MCF 10A (cell line): ENCODE data around the gene C12orf50. TPM values are rescaled to one million over a fixed set of nuclear protein-coding genes. Genes with fewer than 3 reads are reported as not detected.

Experiments
- BruUV-seq: library from RNA; stranded (reverse); fragments of 400-500 nt; replicated peaks from 2 replicates; lab custom pipeline; 2021; lab: Mats Ljungman, UMichigan
- CTCF ChIA-PET: fragments of 300-600 bp; sonication (Branson Sonifier 250); formaldehyde crosslinking; extraction: SDS; loops from one replicate; lab custom pipeline; 2021; ENCODE audit warnings: antibody characterized with exemption, inconsistent platforms; lab: Yijun Ruan, JAX
- POLR2A ChIA-PET: fragments of 300-600, 350-650 bp; sonication (Branson Sonifier 250); formaldehyde crosslinking; extraction: SDS; loops from one replicate; lab custom pipeline; 2020; ENCODE audit warnings: antibody characterized with exemption, inconsistent platforms; lab: Yijun Ruan, JAX
- DNase-seq: peaks from one replicate; pipeline ENCODE4 v3.0.0-alpha.2; 2018; ENCODE audit not compliant: unreplicated experiment
- H3K27ac Mint-ChIP-seq: one replicate; pipeline ENCODE4 v1.8.0; 2022; ENCODE audit warnings: mild to moderate bottlenecking, low read depth, mixed read lengths; ENCODE audit not compliant: unreplicated experiment
- H3K27me3 Mint-ChIP-seq: one replicate; pipeline ENCODE4 v1.8.0; 2022; ENCODE audit warnings: mixed read lengths; ENCODE audit not compliant: insufficient read depth, unreplicated experiment
- H3K36me3 Mint-ChIP-seq: one replicate; pipeline ENCODE4 v1.8.0; 2022; ENCODE audit warnings: mild to moderate bottlenecking, moderate library complexity, mixed read lengths; ENCODE audit not compliant: insufficient read depth, unreplicated experiment
- H3K4me1 Mint-ChIP-seq: one replicate; pipeline ENCODE4 v1.8.0; 2022; ENCODE audit warnings: mixed read lengths; ENCODE audit not compliant: insufficient read depth, unreplicated experiment
- H3K4me3 Mint-ChIP-seq: one replicate; pipeline ENCODE4 v1.8.0; 2022; ENCODE audit warnings: mild to moderate bottlenecking, moderate library complexity, mixed read lengths; ENCODE audit not compliant: unreplicated experiment
- H3K9me3 Mint-ChIP-seq: one replicate; pipeline ENCODE4 v1.8.0; 2022; ENCODE audit warnings: mixed read lengths; ENCODE audit not compliant: unreplicated experiment
- CTCF ChIP-seq: fragments of 200-600 bp; IDR thresholded peaks from one replicate; pipeline ENCODE4 v1.8.0; 2022; ENCODE audit warnings: antibody characterized with exemption, mild to moderate bottlenecking; ENCODE audit not compliant: unreplicated experiment
- intact Hi-C: fragments of 100-400 bp; cut with micrococcal nuclease; formaldehyde crosslinking; loops from 2 replicates; pipeline ENCODE4 v1.14.1; 2022
- total RNA-seq: library from RNA; stranded (reverse); gene quantifications from 2 replicates; pipeline ENCODE4 v1.2.3, GENCODE V29; 2022

The C12orf50 gene
- total RNA-seq, 1 experiment from 2014 or later: not detected

GRCh38 chr12:87982208-87982607, 47.0 kb downstream of the C12orf50 start:
- TF ChIP-seq CTCF: no peak
- H3K36me3 Mint-ChIP-seq: no peaks in the 10 kb centered on the region
- no peak overlapping the region for H3K4me3 Mint-ChIP-seq
- no peaks in the 10 kb centered on the region for H3K9me3 Mint-ChIP-seq
- ChIA-PET CTCF (no interaction called here), POLR2A (interaction anchor here (0.9 kb wide), 1 partner anchor 9 kb away, joined by 3 read pairs; no protein-coding TSS in a partner anchor)
- no TSS peak for BruUV-seq
- DNase-seq: no peak
- intact Hi-C loops: no loop called here
- no peaks in the 10 kb centered on the region for H3K4me1 Mint-ChIP-seq
- H3K27me3 Mint-ChIP-seq: no peaks in the 10 kb centered on the region
- H3K27ac Mint-ChIP-seq: no peak overlapping the region

GRCh38 chr12:87981495-87981894, 47.7 kb downstream of the C12orf50 start:
- no TSS peak for BruUV-seq
- no peaks in the 10 kb centered on the region for H3K4me1 Mint-ChIP-seq
- intact Hi-C loops: no loop called here
- DNase-seq: no peak
- no peak overlapping the region for H3K27ac Mint-ChIP-seq
- no peaks in the 10 kb centered on the region for H3K27me3 Mint-ChIP-seq
- no peak for TF ChIP-seq CTCF
- POLR2A ChIA-PET: no interaction called here
- CTCF ChIA-PET: no interaction called here
- no peaks in the 10 kb centered on the region for H3K9me3 Mint-ChIP-seq
- H3K4me3 Mint-ChIP-seq: no peak overlapping the region
- no peaks in the 10 kb centered on the region for H3K36me3 Mint-ChIP-seq

GRCh38 chr12:87975879-87976278, 53.3 kb downstream of the C12orf50 start:
- no peaks in the 10 kb centered on the region for H3K36me3 Mint-ChIP-seq
- no peaks in the 10 kb centered on the region for H3K9me3 Mint-ChIP-seq
- H3K27ac Mint-ChIP-seq: no peak overlapping the region
- H3K4me3 Mint-ChIP-seq: no peak overlapping the region
- ChIA-PET POLR2A (no interaction called here), CTCF (no interaction called here)
- no peak for DNase-seq
- intact Hi-C loops: no loop called here
- no peaks in the 10 kb centered on the region for H3K4me1 Mint-ChIP-seq
- no peak for TF ChIP-seq CTCF
- no TSS peak for BruUV-seq
- no peaks in the 10 kb centered on the region for H3K27me3 Mint-ChIP-seq

DNA sequence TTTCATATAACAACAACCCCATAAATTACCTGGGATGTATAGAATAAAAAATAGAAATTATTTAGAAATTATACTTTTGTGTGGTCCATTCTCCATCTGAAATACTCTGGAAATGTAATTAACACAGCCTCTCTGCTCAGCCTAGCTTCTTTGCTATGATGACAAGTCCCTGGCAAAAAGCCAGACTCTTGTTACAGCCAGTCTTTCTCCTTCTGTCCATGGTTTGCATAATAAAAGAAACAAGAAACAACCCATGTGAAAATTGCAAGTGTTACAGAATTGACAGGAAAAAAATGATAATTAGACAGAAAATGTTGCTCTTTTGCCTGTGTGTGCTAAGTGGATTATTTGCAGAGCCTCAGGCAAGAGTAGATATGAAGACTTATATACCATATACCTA, 61.3 kb downstream of the C12orf50 start:
- DNase-seq: peak; percentile 34
- BruUV-seq: no TSS peak
- Mint-ChIP-seq H3K4me1 (no peaks in the 10 kb centered on the region), H3K27ac (no peak overlapping the region), H3K27me3 (no peaks in the 10 kb centered on the region), H3K36me3 (no peaks in the 10 kb centered on the region), H3K4me3 (no peak overlapping the region), H3K9me3 (no peaks in the 10 kb centered on the region)
- intact Hi-C loops: no loop called here
- ChIA-PET CTCF (interaction anchor here (0.6 kb wide), 1 partner anchor 1008 kb away, joined by 3 read pairs; no protein-coding TSS in a partner anchor), POLR2A (no interaction called here)
- TF ChIP-seq CTCF: no peak
